GM12878 (cell line): ENCODE results near the gene NOP16. TPM values are rescaled to one million over a fixed set of nuclear protein-coding genes. Genes with fewer than 3 reads are reported as not detected.
A peak's percentile ranks its signal among the peaks of the same experiment; 100 is the strongest.

Source experiments
- CBX3 ChIP-seq: fragments of 200-600 bp; sonication (generic); IDR thresholded peaks from 2 replicates; pipeline ENCODE4 v1.6.1; 2016; ENCODE audit warnings: low read depth, borderline replicate concordance
- EGR1 ChIP-seq, 2 experiments: IDR thresholded peaks; 1 replicate in 1 of 2; 2 replicates in 1 of 2; pipeline ENCODE4 v1.6.1; 2011 to 2012; ENCODE audit warnings: low read depth in 2 of 2, low read length in 2 of 2, borderline replicate concordance in 1 of 2, mild to moderate bottlenecking in 1 of 2, moderate library complexity in 1 of 2
- FOS ChIP-seq: IDR thresholded peaks from 3 replicates; pipeline ENCODE4 v1.6.1; 2011; ENCODE audit warnings: borderline replicate concordance; ENCODE audit not compliant: insufficient read length; ENCODE audit errors: extremely low read depth
- HCFC1 ChIP-seq: fragments of 150-350 bp; IDR thresholded peaks from 2 replicates; pipeline ENCODE4 v1.6.1; 2014; ENCODE audit warnings: low read length
- POLR2AphosphoS5 ChIP-seq: IDR thresholded peaks from 2 replicates; pipeline ENCODE4 v1.6.1; 2011; ENCODE audit warnings: mild to moderate bottlenecking, low read length, inconsistent platforms
- RUNX3 ChIP-seq: IDR thresholded peaks from 2 replicates; pipeline ENCODE4 v1.6.1; 2012; ENCODE audit warnings: low read length, inconsistent platforms
- ZNF217 ChIP-seq: fragments of 450-650 bp; IDR thresholded peaks from 2 replicates; pipeline ENCODE4 v1.6.1; 2017; ENCODE audit warnings: antibody characterized with exemption, mild to moderate bottlenecking
- polyA plus RNA-seq, 11 experiments: library from polyadenylated mRNA; depleted of rRNA in 4 of 11; unstranded in 6 of 11; stranded (reverse) in 5 of 11; fragments of >200 nt; fragmentation: Nextera tagmentation in 4 of 11; fragmentation: Illumina TruSeq in 1 of 11; extraction: Ambion mirVana in 4 of 11; extraction: Trizol in 1 of 11; gene quantifications; 1 replicate in 1 of 11; 2 replicates in 10 of 11; pipeline versions ENCODE4 v1.2.1 to v1.2.3, GENCODE V29; 2011 to 2016; ENCODE audit warnings: inconsistent platforms in 2 of 11, missing spikeins in 2 of 11, low read depth in 1 of 11
- total RNA-seq, 4 experiments: library from RNA; depleted of rRNA in 3 of 4; stranded (reverse); fragments of >200 nt in 3 of 4; fragmentation: Illumina TruSeq in 1 of 4; extraction: Trizol in 1 of 4; gene quantifications; 2 replicates each; pipeline versions ENCODE4 v1.2.1 to v1.2.3, GENCODE V29; 2013 to 2021
- TF ChIP-seq, protein P1 (sequence below): fragments of 450-650 bp; IDR thresholded peaks from 2 replicates; pipeline ENCODE4 v1.6.1; 2016; ENCODE audit warnings: mild to moderate bottlenecking
- TF ChIP-seq, protein P2 (sequence below): IDR thresholded peaks from 2 replicates; pipeline ENCODE4 v1.6.1; 2012; ENCODE audit warnings: mild to moderate bottlenecking, low read depth, low read length
- TF ChIP-seq, protein P3 (sequence below): fragments of 450-650 bp; IDR thresholded peaks from 2 replicates; pipeline ENCODE4 v1.6.1; 2017; ENCODE audit warnings: antibody characterized with exemption, mild to moderate bottlenecking, moderate library complexity
- TF ChIP-seq, protein P4 (sequence below): fragments of 450-650 bp; conservative IDR thresholded peaks from 2 replicates; pipeline ENCODE4 v1.6.1; 2017; ENCODE audit warnings: mild to moderate bottlenecking, moderate library complexity
- TF ChIP-seq, protein P5 (sequence below): fragments of 450-650 bp; IDR thresholded peaks from 2 replicates; pipeline ENCODE4 v1.6.1; 2016; ENCODE audit warnings: mild to moderate bottlenecking
- TF ChIP-seq, protein P6 (sequence below): fragments of 150-350 bp; IDR thresholded peaks from 2 replicates; pipeline ENCODE4 v1.6.1; 2016; ENCODE audit warnings: low read depth, low read length

NOP16 gene
- total and polyA plus RNA-seq, 10 of the 15 experiments (the other 5 are each of a cell fraction or from before 2014, with no cell fraction given): 50.3 to 276 (median 116) TPM

DNA sequence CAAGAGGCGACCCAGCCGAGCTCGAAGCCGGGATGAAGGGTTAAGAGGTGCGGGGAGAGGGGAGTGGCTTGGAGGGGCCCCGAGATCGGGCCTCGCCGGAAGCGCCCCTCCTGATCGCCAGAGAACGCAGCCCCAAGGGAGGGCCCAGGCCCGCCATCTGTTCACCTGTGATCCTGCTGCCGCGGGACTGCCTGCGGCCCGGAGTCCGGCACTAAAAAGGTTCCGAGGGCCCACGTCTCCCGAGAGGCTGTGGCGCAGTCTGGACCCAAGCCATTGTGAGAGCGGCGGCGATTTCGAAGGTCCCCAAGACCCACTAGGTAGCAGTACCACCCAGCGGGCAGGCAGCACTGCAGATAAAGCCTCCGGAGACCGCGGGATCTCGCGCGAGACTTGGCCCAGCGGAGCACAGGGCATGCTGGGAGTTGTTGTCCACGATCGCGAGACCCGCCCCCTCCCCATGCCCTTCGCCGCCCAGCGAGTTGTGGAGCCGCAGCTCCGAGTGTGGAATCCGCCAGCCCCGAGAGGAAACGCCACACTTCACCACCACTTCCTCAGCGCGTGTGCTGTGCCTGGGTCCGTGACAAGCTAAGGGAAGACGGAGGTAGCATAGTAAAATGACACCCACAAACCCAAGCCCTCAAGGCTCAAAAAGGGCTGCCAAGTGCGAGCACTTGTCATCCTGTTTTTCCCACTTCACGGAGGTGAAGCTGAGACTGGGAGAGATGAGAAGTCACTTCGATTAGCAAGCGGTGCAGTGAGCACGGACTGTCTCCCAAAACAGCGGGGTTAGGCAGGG is 26.8 kb downstream of the NOP16 start, which contains the start of gene KIAA1191 (continued):
- TF ChIP-seq, protein P1, sequence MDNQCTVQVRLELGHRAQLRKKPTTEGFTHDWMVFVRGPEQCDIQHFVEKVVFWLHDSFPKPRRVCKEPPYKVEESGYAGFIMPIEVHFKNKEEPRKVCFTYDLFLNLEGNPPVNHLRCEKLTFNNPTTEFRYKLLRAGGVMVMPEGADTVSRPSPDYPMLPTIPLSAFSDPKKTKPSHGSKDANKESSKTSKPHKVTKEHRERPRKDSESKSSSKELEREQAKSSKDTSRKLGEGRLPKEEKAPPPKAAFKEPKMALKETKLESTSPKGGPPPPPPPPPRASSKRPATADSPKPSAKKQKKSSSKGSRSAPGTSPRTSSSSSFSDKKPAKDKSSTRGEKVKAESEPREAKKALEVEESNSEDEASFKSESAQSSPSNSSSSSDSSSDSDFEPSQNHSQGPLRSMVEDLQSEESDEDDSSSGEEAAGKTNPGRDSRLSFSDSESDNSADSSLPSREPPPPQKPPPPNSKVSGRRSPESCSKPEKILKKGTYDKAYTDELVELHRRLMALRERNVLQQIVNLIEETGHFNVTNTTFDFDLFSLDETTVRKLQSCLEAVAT: peak; percentile 98
- TF ChIP-seq FOS: no peak
- TF ChIP-seq, protein P2, sequence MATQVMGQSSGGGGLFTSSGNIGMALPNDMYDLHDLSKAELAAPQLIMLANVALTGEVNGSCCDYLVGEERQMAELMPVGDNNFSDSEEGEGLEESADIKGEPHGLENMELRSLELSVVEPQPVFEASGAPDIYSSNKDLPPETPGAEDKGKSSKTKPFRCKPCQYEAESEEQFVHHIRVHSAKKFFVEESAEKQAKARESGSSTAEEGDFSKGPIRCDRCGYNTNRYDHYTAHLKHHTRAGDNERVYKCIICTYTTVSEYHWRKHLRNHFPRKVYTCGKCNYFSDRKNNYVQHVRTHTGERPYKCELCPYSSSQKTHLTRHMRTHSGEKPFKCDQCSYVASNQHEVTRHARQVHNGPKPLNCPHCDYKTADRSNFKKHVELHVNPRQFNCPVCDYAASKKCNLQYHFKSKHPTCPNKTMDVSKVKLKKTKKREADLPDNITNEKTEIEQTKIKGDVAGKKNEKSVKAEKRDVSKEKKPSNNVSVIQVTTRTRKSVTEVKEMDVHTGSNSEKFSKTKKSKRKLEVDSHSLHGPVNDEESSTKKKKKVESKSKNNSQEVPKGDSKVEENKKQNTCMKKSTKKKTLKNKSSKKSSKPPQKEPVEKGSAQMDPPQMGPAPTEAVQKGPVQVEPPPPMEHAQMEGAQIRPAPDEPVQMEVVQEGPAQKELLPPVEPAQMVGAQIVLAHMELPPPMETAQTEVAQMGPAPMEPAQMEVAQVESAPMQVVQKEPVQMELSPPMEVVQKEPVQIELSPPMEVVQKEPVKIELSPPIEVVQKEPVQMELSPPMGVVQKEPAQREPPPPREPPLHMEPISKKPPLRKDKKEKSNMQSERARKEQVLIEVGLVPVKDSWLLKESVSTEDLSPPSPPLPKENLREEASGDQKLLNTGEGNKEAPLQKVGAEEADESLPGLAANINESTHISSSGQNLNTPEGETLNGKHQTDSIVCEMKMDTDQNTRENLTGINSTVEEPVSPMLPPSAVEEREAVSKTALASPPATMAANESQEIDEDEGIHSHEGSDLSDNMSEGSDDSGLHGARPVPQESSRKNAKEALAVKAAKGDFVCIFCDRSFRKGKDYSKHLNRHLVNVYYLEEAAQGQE: no peak
- TF ChIP-seq RUNX3: peak; percentile 73
- TF ChIP-seq, protein P3, sequence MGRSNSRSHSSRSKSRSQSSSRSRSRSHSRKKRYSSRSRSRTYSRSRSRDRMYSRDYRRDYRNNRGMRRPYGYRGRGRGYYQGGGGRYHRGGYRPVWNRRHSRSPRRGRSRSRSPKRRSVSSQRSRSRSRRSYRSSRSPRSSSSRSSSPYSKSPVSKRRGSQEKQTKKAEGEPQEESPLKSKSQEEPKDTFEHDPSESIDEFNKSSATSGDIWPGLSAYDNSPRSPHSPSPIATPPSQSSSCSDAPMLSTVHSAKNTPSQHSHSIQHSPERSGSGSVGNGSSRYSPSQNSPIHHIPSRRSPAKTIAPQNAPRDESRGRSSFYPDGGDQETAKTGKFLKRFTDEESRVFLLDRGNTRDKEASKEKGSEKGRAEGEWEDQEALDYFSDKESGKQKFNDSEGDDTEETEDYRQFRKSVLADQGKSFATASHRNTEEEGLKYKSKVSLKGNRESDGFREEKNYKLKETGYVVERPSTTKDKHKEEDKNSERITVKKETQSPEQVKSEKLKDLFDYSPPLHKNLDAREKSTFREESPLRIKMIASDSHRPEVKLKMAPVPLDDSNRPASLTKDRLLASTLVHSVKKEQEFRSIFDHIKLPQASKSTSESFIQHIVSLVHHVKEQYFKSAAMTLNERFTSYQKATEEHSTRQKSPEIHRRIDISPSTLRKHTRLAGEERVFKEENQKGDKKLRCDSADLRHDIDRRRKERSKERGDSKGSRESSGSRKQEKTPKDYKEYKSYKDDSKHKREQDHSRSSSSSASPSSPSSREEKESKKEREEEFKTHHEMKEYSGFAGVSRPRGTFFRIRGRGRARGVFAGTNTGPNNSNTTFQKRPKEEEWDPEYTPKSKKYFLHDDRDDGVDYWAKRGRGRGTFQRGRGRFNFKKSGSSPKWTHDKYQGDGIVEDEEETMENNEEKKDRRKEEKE: no peak
- TF ChIP-seq, protein P4, sequence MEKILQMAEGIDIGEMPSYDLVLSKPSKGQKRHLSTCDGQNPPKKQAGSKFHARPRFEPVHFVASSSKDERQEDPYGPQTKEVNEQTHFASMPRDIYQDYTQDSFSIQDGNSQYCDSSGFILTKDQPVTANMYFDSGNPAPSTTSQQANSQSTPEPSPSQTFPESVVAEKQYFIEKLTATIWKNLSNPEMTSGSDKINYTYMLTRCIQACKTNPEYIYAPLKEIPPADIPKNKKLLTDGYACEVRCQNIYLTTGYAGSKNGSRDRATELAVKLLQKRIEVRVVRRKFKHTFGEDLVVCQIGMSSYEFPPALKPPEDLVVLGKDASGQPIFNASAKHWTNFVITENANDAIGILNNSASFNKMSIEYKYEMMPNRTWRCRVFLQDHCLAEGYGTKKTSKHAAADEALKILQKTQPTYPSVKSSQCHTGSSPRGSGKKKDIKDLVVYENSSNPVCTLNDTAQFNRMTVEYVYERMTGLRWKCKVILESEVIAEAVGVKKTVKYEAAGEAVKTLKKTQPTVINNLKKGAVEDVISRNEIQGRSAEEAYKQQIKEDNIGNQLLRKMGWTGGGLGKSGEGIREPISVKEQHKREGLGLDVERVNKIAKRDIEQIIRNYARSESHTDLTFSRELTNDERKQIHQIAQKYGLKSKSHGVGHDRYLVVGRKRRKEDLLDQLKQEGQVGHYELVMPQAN: 0 out of 2 replicates have a peak, but pooled peaks have one; percentile 68
- TF ChIP-seq POLR2AphosphoS5: peak; percentile 98
- TF ChIP-seq EGR1 (IDR thresholded peaks at IDR 0.05; ENCODE audit: borderline replicate concordance in 1 of 2, low read depth in 2 of 2, low read length in 2 of 2): peak in 1 of 2 experiments; percentile 54; a peak in 1 of 3 replicates
- TF ChIP-seq, protein P5, sequence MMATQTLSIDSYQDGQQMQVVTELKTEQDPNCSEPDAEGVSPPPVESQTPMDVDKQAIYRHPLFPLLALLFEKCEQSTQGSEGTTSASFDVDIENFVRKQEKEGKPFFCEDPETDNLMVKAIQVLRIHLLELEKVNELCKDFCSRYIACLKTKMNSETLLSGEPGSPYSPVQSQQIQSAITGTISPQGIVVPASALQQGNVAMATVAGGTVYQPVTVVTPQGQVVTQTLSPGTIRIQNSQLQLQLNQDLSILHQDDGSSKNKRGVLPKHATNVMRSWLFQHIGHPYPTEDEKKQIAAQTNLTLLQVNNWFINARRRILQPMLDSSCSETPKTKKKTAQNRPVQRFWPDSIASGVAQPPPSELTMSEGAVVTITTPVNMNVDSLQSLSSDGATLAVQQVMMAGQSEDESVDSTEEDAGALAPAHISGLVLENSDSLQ: no peak
- no peak for TF ChIP-seq CBX3
- TF ChIP-seq HCFC1: peak; percentile 91
- TF ChIP-seq ZNF217: no peak; the same call in 1 of the 2 replicates
- TF ChIP-seq, protein P6, sequence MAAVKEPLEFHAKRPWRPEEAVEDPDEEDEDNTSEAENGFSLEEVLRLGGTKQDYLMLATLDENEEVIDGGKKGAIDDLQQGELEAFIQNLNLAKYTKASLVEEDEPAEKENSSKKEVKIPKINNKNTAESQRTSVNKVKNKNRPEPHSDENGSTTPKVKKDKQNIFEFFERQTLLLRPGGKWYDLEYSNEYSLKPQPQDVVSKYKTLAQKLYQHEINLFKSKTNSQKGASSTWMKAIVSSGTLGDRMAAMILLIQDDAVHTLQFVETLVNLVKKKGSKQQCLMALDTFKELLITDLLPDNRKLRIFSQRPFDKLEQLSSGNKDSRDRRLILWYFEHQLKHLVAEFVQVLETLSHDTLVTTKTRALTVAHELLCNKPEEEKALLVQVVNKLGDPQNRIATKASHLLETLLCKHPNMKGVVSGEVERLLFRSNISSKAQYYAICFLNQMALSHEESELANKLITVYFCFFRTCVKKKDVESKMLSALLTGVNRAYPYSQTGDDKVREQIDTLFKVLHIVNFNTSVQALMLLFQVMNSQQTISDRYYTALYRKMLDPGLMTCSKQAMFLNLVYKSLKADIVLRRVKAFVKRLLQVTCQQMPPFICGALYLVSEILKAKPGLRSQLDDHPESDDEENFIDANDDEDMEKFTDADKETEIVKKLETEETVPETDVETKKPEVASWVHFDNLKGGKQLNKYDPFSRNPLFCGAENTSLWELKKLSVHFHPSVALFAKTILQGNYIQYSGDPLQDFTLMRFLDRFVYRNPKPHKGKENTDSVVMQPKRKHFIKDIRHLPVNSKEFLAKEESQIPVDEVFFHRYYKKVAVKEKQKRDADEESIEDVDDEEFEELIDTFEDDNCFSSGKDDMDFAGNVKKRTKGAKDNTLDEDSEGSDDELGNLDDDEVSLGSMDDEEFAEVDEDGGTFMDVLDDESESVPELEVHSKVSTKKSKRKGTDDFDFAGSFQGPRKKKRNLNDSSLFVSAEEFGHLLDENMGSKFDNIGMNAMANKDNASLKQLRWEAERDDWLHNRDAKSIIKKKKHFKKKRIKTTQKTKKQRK: no peak
